Activated T-cell treated with anti-CD3 and anti-CD28 coated beads for 1 hour (primary cell): ENCODE measurements around the gene ISG15.
A peak's percentile ranks its signal among the peaks of the same experiment; 100 is the strongest.
"Not testable (repeated sequence)": the region's sequence is repeated elsewhere in the genome, so short reads cannot be mapped to it uniquely, and the experiment has no call there.

Source experiments
- DNase-seq: peaks from one replicate; pipeline ENCODE4 v3.0.0-alpha.2; 2020; ENCODE audit warnings: low read depth

The ISG15 gene

GRCh38 chr1:975365-975764, 37.9 kb upstream of the ISG15 start:
- DNase-seq: no peak

DNA sequence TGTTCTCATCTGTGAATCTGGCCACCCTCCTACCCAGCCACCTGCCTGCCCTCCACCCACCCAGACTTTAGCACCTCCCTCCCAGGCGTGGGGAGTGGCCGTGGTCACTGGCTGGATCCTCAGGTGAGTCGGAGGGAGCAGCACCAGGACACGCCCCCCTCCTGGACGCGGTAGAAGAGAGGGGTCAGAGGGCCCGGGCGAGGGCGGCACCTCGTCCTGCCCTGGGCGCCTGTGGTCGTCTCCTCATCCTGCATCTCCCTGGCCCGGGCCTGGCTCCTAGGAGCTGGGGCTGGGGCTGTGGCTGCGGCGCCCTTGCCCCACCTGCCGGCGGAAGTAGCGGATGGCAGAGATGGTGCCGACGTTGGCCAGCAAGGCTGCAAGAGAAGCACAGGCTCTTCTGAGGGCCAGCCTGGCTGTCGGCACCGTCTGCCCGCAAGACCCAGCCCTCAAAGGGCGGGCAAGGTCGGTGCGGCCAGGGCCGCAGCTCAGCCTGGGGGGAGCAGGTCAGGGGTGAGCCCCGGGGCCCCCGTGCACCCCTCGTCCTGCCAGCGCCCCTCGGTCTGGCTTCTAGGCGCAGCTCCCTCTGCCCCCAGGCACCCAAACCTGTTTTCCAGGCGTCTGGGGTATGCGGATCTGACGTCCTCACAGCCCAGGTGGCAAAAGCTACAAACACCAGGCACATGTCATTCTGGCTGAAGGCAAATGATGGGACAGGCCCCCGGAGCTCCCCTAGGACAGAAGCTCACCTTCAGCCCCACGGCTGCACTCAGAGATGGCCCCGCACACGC, 37.2 kb upstream of the ISG15 start:
- peak; percentile 60 for DNase-seq

DNA sequence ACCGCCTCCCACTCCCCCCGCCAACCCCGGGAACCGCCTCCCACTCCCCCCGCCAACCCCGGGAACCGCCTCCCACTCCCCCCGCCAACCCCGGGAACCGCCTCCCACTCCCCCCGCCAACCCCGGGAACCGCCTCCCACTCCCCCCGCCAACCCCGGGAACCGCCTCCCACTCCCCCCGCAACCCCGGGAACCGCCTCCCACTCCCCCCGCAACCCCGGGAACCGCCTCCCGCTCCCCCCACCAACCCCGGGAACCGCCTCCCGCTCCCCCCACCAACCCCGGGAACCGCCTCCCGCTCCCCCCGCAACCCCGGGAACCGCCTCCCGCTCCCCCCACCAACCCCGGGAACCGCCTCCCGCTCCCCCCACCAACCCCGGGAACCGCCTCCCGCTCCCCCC, 36.5 kb upstream of the ISG15 start:
- not testable (repeated sequence) for DNase-seq

- no peak for DNase-seq
Observed at GRCh38 chr1:978069-978834, 35.0 kb upstream of the ISG15 start.

- DNase-seq: no peak
Observed at GRCh38 chr1:978835-979743, 34.2 kb upstream of the ISG15 start.

GRCh38 chr1:979744-980072, 33.6 kb upstream of the ISG15 start:
- no peak for DNase-seq

DNA sequence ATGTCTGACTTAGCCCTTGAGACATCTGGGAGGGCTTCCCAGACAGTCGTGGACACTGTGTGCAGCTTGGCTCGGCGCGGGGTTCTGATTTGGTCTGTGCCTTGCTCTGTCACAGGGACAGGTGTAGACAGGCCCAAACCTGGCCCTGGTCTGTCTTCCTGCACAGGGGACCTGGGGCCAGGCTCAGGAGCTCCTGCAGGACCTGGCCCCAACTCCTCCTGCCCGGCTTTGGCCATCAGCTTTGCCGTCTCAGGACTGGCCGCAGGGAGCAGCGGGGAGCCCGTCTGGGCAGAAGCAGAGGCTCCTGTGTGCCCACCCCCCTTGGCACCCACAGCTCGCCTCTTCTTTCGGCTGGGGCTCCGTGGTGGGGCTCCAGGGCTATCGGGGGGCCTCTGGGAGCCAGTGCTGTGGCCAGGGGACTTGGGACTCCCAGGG, 33.1 kb upstream of the ISG15 start:
- no peak for DNase-seq

DNA sequence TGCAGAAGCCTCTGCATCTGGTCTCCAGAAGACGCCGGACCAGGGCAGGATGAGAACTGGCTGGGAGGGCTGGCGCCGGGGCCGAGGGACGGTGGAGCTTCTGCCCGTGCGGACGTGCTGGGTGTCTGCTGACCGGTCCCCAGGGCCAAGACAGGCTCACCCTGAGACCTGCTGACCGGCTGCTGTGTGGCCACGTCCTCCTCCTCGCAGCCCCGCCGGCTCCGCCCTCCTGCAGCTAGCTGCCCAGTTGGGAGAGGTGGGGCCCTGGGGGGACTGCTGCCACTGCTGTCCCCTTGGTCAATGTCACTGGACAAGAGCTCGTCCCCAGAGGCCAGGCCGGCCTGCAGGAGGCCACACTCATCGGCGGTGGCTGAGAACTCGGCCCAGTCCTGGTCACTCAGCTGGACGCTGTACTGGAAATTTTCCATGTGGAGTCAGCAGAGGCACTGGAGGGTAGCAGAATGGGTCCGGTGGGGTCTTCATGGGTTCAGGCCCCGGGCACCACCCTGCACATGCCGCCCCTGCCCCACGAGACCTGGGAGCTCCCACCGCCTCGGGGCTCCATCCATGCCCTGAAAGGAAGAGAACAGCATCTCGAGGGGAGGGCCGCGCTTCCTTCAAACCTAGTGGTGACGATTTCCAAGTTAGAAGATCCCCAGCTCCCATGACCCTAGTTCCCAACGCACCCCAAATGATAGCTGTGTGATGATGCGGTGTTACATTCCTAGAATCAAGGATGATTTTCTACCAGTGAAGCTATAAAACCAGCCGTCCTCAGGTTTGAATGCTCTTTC, 32.5 kb upstream of the ISG15 start:
- no peak for DNase-seq

GRCh38 chr1:981491-981954, 31.8 kb upstream of the ISG15 start:
- no peak for DNase-seq

- no peak for DNase-seq
Observed at GRCh38 chr1:981955-982558, 31.2 kb upstream of the ISG15 start, which contains the start of gene PERM1. Gene PERM1 (minus strand): TSS chr1:982093. CDS start chr1:981029, 1,064 bp downstream.

DNA sequence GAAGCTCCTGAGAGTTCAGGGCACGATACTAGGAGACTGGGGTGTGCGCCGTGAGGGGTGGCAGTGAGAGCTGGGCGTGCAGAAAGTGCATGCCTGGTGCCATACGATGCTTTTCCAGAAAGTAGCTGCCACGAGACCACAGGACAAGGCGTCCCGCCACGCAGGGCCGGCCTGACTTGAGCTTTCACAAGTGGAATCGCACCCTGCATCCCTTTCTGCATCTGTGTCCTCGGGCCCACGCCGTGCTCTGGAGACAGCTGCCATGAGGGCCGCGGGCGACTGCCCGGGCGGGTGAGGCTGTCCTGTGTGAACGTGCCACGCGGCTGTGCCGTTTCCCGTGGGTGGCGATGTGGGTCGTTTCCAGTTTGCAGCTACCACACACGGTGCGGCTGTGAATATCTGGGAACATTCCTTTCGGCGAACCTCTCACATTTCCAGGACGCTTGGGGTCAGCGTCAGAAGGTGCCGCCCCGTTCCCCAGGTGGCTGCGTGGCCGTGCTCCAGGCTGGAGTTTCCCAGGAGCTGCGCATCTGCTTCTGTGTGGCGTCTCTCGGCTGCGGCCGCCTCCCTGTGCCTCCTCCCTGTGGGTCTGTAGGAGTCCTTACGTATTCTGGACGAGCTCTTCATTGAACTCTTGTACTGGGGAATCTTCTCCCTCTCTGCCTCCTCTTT, 30.4 kb upstream of the ISG15 start:
- no peak for DNase-seq

GRCh38 chr1:983798-984475, 29.4 kb upstream of the ISG15 start:
- peak; percentile 52 for DNase-seq

DNA sequence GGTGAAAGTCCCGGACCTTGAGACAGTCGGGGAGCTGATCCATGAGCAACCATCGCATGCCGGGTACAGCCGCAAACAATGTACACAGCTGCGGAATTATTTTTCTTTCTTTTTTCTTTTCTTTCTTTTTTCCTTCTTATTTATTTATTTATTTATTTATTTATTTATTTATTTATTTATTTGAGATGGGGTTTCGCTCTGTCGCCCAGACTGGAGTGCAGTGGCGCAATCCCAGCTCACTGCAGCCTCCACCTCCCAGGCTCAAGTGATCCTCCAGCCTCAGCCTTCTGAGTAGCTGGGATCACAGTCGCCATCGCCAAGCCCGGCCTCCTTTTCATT, 28.9 kb upstream of the ISG15 start:
- DNase-seq: no peak

- DNase-seq: no peak
Observed at GRCh38 chr1:985126-985525, 28.2 kb upstream of the ISG15 start.

- not testable (repeated sequence) for DNase-seq
Observed at GRCh38 chr1:988061-988460, 25.2 kb upstream of the ISG15 start.

- not testable (repeated sequence) for DNase-seq
Observed at GRCh38 chr1:991275-991674, 22.0 kb upstream of the ISG15 start.

DNA sequence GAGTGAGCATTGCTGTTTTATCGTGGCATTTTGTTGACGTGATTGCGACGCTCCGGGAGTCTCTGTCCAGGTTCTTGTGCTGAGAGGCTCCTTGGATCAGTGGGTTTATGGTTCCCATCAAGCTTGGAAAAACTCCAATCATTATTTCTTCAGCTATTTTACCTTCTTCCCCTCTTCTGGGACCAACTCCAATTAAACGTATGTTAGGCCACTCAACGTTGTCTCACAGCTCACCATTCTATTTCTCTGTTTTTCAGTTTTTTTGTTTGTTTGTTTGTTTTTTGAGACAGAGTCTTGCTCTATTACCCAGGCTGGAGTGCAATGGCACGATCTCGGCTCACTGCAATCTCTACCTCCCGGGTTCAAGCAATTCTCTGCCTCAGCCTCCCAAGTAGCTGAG, 21.4 kb upstream of the ISG15 start:
- DNase-seq: no peak

GRCh38 chr1:992362-992761, 20.9 kb upstream of the ISG15 start:
- no peak for DNase-seq

DNA sequence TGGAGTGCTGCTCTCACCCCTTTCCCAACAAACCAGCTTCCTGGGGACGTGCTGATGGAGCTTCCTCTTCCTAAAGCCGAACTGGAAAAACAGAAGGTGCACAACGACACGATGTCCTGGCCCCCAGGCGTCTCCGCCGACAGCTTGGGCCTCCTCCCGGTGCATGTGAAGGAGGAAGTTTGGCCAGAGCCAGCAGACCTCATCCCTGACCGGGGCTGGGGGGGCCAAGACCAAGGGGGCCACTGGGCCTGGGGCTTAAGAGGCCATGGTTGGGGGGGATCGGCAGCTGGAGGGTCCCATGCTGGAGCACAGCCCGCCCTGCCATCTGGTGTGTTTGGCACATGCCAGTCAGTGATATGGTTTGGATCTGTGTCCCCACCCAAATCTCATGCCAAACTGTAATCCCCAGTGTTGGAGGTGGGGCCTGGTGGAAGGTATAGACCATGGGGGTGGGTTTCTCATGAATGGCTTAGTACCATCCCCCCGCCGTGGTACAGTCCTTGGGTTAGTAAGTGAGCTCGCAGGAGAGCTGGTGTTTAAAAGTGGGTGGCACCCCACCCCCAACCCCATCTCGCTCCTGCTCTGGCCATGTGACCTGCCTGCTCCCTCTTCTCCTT, 19.8 kb upstream of the ISG15 start:
- no peak for DNase-seq

DNA sequence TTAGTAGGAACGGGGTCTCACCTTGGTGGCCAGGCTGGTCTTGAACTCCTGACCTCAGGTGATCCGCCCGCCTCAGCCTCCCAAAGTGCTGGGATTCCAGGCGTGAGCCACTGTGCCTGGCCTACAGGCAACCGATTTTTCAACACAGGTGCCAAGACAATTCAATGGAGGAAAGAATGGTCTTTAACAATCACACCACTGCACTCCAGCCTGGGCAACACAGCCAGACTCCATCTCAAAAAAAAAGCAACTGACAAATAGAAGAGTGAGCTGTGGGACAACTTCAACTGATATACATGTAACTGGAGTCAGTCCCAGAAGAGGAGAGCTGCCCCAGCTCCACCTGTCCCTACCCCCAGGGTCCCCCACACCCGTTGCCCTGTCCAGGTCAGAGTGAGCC, 18.8 kb upstream of the ISG15 start:
- DNase-seq: not testable (repeated sequence)
